BLaER1 treated with 17β-estradiol and CSF1 and Interleukin-3, amounts not matched to agents 10 nM and 100 nM (cell line): Measurements from ENCODE around the gene FOSL2.

Experiments
- H3K27ac ChIP-seq, 11 experiments: shearing (Covaris generic); formaldehyde crosslinking; 2 replicates each; pipeline ENCODE4 v1.8.1; 2022
- H3K27me3 ChIP-seq, 11 experiments: shearing (Covaris generic); formaldehyde crosslinking; 2 replicates each; pipeline ENCODE4 v1.8.1; 2022
- H3K36me3 ChIP-seq, 11 experiments: shearing (Covaris generic); formaldehyde crosslinking; 2 replicates each; pipeline ENCODE4 v1.8.1; 2022
- H3K4me1 ChIP-seq, 10 experiments: shearing (Covaris generic); formaldehyde crosslinking; 2 replicates each; pipeline ENCODE4 v1.8.1; 2022
- H3K4me2 ChIP-seq, 11 experiments: shearing (Covaris generic); formaldehyde crosslinking; 2 replicates each; pipeline ENCODE4 v1.8.1; 2022
- H3K4me3 ChIP-seq, 10 experiments: shearing (Covaris generic); formaldehyde crosslinking; 2 replicates each; pipeline ENCODE4 v1.8.1; 2022
- H3K9ac ChIP-seq, 11 experiments: shearing (Covaris generic); formaldehyde crosslinking; 2 replicates each; pipeline ENCODE4 v1.8.1; 2022
- H3K9me3 ChIP-seq, 11 experiments: shearing (Covaris generic); formaldehyde crosslinking; replicated peaks in 1 of 11; 2 replicates each; pipeline ENCODE4 v1.8.1; 2022
- H4K20me1 ChIP-seq, 11 experiments: shearing (Covaris generic); formaldehyde crosslinking; 2 replicates each; pipeline ENCODE4 v1.8.1; 2022
- Cebpa-rat ChIP-seq, 11 experiments: shearing (Covaris generic); IDR thresholded peaks; 2 replicates each; pipeline ENCODE4 v1.8.1; 2022

The FOSL2 gene

GRCh38 chr2:28355521-28356094, 37.0 kb upstream of the FOSL2 start:
- H4K20me1 ChIP-seq = no peaks in the 10 kb centered on the region
- peaks cover 24 to 41% (median 33%) of the 10 kb centered on the region in 10 experiments for H3K4me1 ChIP-seq
- no peaks in the 10 kb centered on the region for H3K27me3 ChIP-seq
- H3K36me3 ChIP-seq = no peaks in the 10 kb centered on the region
- peak overlapping the region in 3 of 11 experiments; percentile 23 to 41 (median 26); a peak in 2 of 22 replicates for H3K4me2 ChIP-seq
- H3K9ac ChIP-seq = peak overlapping the region in 1 of 11 experiments; percentile 19; a peak in 1 of 22 replicates
- peak overlapping the region in 2 of 11 experiments; percentile 29 to 30; a peak in 3 of 22 replicates for H3K27ac ChIP-seq
- TF ChIP-seq Cebpa-rat (IDR thresholded peaks at IDR 0.05) = no peak
- no peaks in the 10 kb centered on the region for H3K9me3 ChIP-seq
- H3K4me3 ChIP-seq = no peak overlapping the region

GRCh38 chr2:28356095-28356911, 36.4 kb upstream of the FOSL2 start:
- H3K9ac ChIP-seq = peak overlapping the region in 4 of 11 experiments; percentile 15 to 44 (median 32); a peak in 5 of 22 replicates
- H3K4me1 ChIP-seq = peaks cover 31 to 48% (median 40%) of the 10 kb centered on the region in 10 experiments
- peak overlapping the region in 5 of 11 experiments; percentile 3 to 37 (median 30); a peak in 5 of 22 replicates for H3K27ac ChIP-seq
- no peaks in the 10 kb centered on the region for H4K20me1 ChIP-seq
- H3K27me3 ChIP-seq = no peaks in the 10 kb centered on the region
- no peak for TF ChIP-seq Cebpa-rat (IDR thresholded peaks at IDR 0.05)
- no peaks in the 10 kb centered on the region for H3K9me3 ChIP-seq
- H3K4me3 ChIP-seq = no peak overlapping the region
- H3K36me3 ChIP-seq = no peaks in the 10 kb centered on the region
- peak overlapping the region in 6 of 11 experiments; percentile 4 to 41 (median 24); a peak in 5 of 22 replicates for H3K4me2 ChIP-seq

- no peaks in the 10 kb centered on the region for H4K20me1 ChIP-seq
- H3K27ac ChIP-seq = peak overlapping the region in 1 of 11 experiments; percentile 30; a peak in 1 of 22 replicates
- no peak overlapping the region for H3K4me3 ChIP-seq
- H3K4me1 ChIP-seq = peaks cover 39 to 55% (median 47%) of the 10 kb centered on the region in 10 experiments
- 0 out of 22 replicates have a peak overlapping the region, but pooled peaks of 3 of the 11 experiments have one; percentile 5 to 24 (median 23) for H3K4me2 ChIP-seq
- no peak for TF ChIP-seq Cebpa-rat (IDR thresholded peaks at IDR 0.05)
- no peaks in the 10 kb centered on the region for H3K27me3 ChIP-seq
- H3K9ac ChIP-seq = no peak overlapping the region
- H3K36me3 ChIP-seq = no peaks in the 10 kb centered on the region
- H3K9me3 ChIP-seq = no peaks in the 10 kb centered on the region
Observed at GRCh38 chr2:28357055-28357454, 35.6 kb upstream of the FOSL2 start.

- no peaks in the 10 kb centered on the region for H3K27me3 ChIP-seq
- no peak for TF ChIP-seq Cebpa-rat (IDR thresholded peaks at IDR 0.05)
- H3K4me1 ChIP-seq = peaks cover 50 to 66% (median 58%) of the 10 kb centered on the region in 10 experiments
- no peak overlapping the region for H3K4me3 ChIP-seq
- H4K20me1 ChIP-seq = no peaks in the 10 kb centered on the region
- H3K36me3 ChIP-seq = no peaks in the 10 kb centered on the region
- peak overlapping the region in 10 of 11 experiments; percentile 36 to 78 (median 66); a peak in 14 of 22 replicates for H3K9ac ChIP-seq
- H3K27ac ChIP-seq = peak overlapping the region in 10 of 11 experiments; percentile 66 to 90 (median 80); a peak in 18 of 22 replicates
- H3K9me3 ChIP-seq = no peaks in the 10 kb centered on the region
- peak overlapping the region; percentile 89 to 100 (median 94) for H3K4me2 ChIP-seq
Observed at GRCh38 chr2:28357948-28358667, 34.5 kb upstream of the FOSL2 start.

- no peaks in the 10 kb centered on the region for H4K20me1 ChIP-seq
- H3K4me2 ChIP-seq = peak overlapping the region; percentile 89 to 100 (median 94)
- H3K9ac ChIP-seq = peak overlapping the region; percentile 36 to 78 (median 66); a peak in 21 of 22 replicates
- no peak for TF ChIP-seq Cebpa-rat (IDR thresholded peaks at IDR 0.05)
- H3K4me1 ChIP-seq = peaks cover 51 to 72% (median 64%) of the 10 kb centered on the region in 10 experiments
- H3K4me3 ChIP-seq = peak overlapping the region in 5 of 10 experiments; percentile 22 to 42 (median 31); a peak in 3 of 20 replicates
- no peaks in the 10 kb centered on the region for H3K9me3 ChIP-seq
- peak overlapping the region; percentile 66 to 90 (median 79) for H3K27ac ChIP-seq
- no peaks in the 10 kb centered on the region for H3K36me3 ChIP-seq
- H3K27me3 ChIP-seq = no peaks in the 10 kb centered on the region
Observed at GRCh38 chr2:28358668-28359201, 33.9 kb upstream of the FOSL2 start.

GRCh38 chr2:28359222-28360057, 33.2 kb upstream of the FOSL2 start:
- peak overlapping the region; percentile 89 to 100 (median 94) for H3K4me2 ChIP-seq
- H3K9me3 ChIP-seq = no peaks in the 10 kb centered on the region
- peaks cover 54 to 77% (median 70%) of the 10 kb centered on the region in 10 experiments for H3K4me1 ChIP-seq
- H3K27me3 ChIP-seq = no peaks in the 10 kb centered on the region
- H3K36me3 ChIP-seq = no peaks in the 10 kb centered on the region
- TF ChIP-seq Cebpa-rat (IDR thresholded peaks at IDR 0.05) = no peak
- H4K20me1 ChIP-seq = no peaks in the 10 kb centered on the region
- peak overlapping the region in 6 of 10 experiments; percentile 22 to 48 (median 35); a peak in 6 of 20 replicates for H3K4me3 ChIP-seq
- H3K27ac ChIP-seq = peak overlapping the region; percentile 66 to 90 (median 79)
- peak overlapping the region; percentile 36 to 78 (median 66); a peak in 21 of 22 replicates for H3K9ac ChIP-seq

- no peaks in the 10 kb centered on the region for H3K27me3 ChIP-seq
- H3K36me3 ChIP-seq = no peaks in the 10 kb centered on the region
- TF ChIP-seq Cebpa-rat (IDR thresholded peaks at IDR 0.05) = peak in 8 of 11 experiments; percentile 28 to 93 (median 65); a peak in 11 of 22 replicates
- H3K9ac ChIP-seq = peak overlapping the region; percentile 24 to 71 (median 60); a peak in 20 of 22 replicates
- H3K4me2 ChIP-seq = peak overlapping the region; percentile 89 to 100 (median 94)
- H3K4me3 ChIP-seq = peak overlapping the region in 5 of 10 experiments; percentile 22 to 39 (median 31); a peak in 6 of 20 replicates
- H3K4me1 ChIP-seq = peaks cover 62 to 85% (median 77%) of the 10 kb centered on the region in 10 experiments
- H3K27ac ChIP-seq = peak overlapping the region; percentile 66 to 84 (median 79)
- no peaks in the 10 kb centered on the region for H4K20me1 ChIP-seq
- H3K9me3 ChIP-seq = no peaks in the 10 kb centered on the region
Observed at GRCh38 chr2:28360058-28360717, 32.5 kb upstream of the FOSL2 start.
